ENCODE results near the gene NDUFB11. TPM values are rescaled to one million over a fixed set of nuclear protein-coding genes. Genes with fewer than 3 reads are reported as not detected.

Gene NDUFB11
- total RNA-seq, 4 donors from 2014 or later = 68.5 to 179 (median 107) TPM

- peaks cover 10 to 19% of the 10 kb centered on the region in 2 donors for H3K36me3 ChIP-seq
- H3K27me3 ChIP-seq = no peaks in the 10 kb centered on the region
- intact Hi-C loops (cut with DNase I) = no loop called here
- TF ChIP-seq POLR2A (IDR thresholded peaks at IDR 0.05) = no peak
- TF ChIP-seq, protein P1, sequence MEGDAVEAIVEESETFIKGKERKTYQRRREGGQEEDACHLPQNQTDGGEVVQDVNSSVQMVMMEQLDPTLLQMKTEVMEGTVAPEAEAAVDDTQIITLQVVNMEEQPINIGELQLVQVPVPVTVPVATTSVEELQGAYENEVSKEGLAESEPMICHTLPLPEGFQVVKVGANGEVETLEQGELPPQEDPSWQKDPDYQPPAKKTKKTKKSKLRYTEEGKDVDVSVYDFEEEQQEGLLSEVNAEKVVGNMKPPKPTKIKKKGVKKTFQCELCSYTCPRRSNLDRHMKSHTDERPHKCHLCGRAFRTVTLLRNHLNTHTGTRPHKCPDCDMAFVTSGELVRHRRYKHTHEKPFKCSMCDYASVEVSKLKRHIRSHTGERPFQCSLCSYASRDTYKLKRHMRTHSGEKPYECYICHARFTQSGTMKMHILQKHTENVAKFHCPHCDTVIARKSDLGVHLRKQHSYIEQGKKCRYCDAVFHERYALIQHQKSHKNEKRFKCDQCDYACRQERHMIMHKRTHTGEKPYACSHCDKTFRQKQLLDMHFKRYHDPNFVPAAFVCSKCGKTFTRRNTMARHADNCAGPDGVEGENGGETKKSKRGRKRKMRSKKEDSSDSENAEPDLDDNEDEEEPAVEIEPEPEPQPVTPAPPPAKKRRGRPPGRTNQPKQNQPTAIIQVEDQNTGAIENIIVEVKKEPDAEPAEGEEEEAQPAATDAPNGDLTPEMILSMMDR (IDR thresholded peaks at IDR 0.05) = no peak
- H3K4me3 ChIP-seq (replicated peaks in 1 of 3) = no peak overlapping the region
- no peak overlapping the region for H3K27ac ChIP-seq
- 100% methylated on average over 2 of the region's 2 CpGs; no CpG with 5 or more reads in 1 of the 2 donors for WGBS, 2 donors
- no peaks in the 10 kb centered on the region for H3K9me3 ChIP-seq
- no peak for DNase-seq
- H3K4me1 ChIP-seq = no peaks in the 10 kb centered on the region
Observed at GRCh38 chrX:47171996-47172395, 27.5 kb upstream of the NDUFB11 start.

GRCh38 chrX:47170861-47171692 is 26.6 kb upstream of the NDUFB11 start:
- no peaks in the 10 kb centered on the region for H3K9me3 ChIP-seq
- no peak for DNase-seq
- H3K27ac ChIP-seq = no peak overlapping the region
- no peaks in the 10 kb centered on the region for H3K27me3 ChIP-seq
- no peaks in the 10 kb centered on the region for H3K4me1 ChIP-seq
- WGBS, 2 donors = 96 to 98% methylated on average over 9 to 15 of the region's 34 CpGs
- no peak overlapping the region for H3K4me3 ChIP-seq (replicated peaks in 1 of 3)
- no peak for TF ChIP-seq POLR2A (IDR thresholded peaks at IDR 0.05)
- TF ChIP-seq, protein P1 (IDR thresholded peaks at IDR 0.05) = no peak
- H3K36me3 ChIP-seq = peaks cover 8 to 16% of the 10 kb centered on the region in 2 donors
- intact Hi-C loops (cut with DNase I) = no loop called here

DNA sequence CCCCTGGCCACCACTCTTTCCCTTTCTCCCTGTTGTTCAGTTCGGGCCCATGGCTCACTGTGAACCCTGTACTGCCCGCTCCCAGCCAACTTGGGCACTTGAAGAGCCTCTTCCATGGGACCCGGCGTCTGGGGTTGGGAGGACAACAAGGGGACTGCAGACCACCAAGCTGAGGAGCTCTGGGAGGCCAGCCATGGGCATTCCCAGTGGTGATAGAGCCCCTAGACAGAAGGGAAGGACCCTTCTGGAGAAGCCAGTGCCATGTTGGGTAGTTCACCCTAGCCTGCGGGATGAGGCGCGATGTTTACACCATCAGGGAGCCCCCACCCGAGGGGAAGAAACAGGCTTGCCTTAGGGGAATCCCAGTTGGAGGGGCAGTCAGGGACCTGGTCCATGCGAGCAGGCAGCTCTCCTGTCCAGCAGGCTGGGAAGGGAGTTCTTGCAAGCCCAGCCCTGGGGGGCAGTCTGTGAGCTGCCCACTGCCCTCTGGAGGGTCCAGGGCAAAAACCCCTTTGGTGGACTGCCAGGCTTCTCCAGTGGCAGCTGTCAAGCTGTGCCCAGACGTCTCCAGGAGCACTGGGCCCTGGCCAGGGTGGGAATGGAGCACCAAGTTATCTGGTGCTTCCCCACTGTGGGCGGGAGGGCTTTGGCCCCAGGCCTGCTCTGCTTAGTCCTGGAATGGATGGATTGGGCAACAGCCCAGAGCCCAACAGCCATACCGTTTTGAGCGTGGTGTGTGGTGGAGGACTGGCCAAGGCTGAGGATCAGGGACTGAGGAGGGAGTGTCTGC is 25.4 kb upstream of the NDUFB11 start:
- peaks cover 4 to 8% of the 10 kb centered on the region in 2 donors for H3K36me3 ChIP-seq
- H3K27ac ChIP-seq = no peak overlapping the region
- H3K4me1 ChIP-seq = no peaks in the 10 kb centered on the region
- DNase-seq = no peak
- no peaks in the 10 kb centered on the region for H3K27me3 ChIP-seq
- no peak overlapping the region for H3K4me3 ChIP-seq (replicated peaks in 1 of 3)
- 70 to 98% methylated on average over 2 to 6 of the region's 13 CpGs for WGBS, 2 donors
- intact Hi-C loops (cut with DNase I) = no loop called here
- no peaks in the 10 kb centered on the region for H3K9me3 ChIP-seq
- TF ChIP-seq, protein P1 (IDR thresholded peaks at IDR 0.05) = no peak
- no peak for TF ChIP-seq POLR2A (IDR thresholded peaks at IDR 0.05)

DNA sequence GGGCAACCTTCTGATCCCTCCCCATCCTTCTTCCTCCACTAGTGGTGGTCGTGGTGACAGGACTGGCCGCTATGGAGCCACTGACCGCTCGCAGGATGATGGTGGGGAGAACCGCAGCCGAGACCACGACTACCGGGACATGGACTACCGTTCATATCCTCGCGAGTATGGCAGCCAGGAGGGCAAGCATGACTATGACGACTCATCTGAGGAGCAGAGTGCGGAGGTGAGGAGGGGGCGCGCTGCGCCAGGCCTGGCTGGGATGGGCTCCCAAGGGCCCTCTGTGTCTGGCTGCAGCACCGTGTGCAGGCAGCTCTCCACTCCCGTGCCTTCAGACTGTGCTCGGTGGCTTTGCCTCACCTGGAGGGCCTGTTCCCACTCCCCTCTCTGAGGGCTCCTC is 24.8 kb upstream of the NDUFB11 start:
- Histone ChIP-seq H3K27ac (no peak overlapping the region), H3K4me3 (replicated peaks in 1 of 3) (no peak overlapping the region), H3K9me3 (no peaks in the 10 kb centered on the region), H3K36me3 (peaks cover 4 to 6% of the 10 kb centered on the region in 2 donors), H3K4me1 (no peaks in the 10 kb centered on the region), H3K27me3 (no peaks in the 10 kb centered on the region)
- no peak for DNase-seq
- TF ChIP-seq, protein P1 (IDR thresholded peaks at IDR 0.05) = no peak
- TF ChIP-seq POLR2A (IDR thresholded peaks at IDR 0.05) = no peak
- intact Hi-C loops (cut with DNase I) = no loop called here
- 98 to 100% methylated on average over 1 to 8 of the region's 19 CpGs for WGBS, 2 donors
